ENCODE data around the gene CST2. TPM values are rescaled to one million over a fixed set of nuclear protein-coding genes. Genes with fewer than 3 reads are reported as not detected.

Gene CST2
- total RNA-seq, 4 donors from 2014 or later: not detected

DNA sequence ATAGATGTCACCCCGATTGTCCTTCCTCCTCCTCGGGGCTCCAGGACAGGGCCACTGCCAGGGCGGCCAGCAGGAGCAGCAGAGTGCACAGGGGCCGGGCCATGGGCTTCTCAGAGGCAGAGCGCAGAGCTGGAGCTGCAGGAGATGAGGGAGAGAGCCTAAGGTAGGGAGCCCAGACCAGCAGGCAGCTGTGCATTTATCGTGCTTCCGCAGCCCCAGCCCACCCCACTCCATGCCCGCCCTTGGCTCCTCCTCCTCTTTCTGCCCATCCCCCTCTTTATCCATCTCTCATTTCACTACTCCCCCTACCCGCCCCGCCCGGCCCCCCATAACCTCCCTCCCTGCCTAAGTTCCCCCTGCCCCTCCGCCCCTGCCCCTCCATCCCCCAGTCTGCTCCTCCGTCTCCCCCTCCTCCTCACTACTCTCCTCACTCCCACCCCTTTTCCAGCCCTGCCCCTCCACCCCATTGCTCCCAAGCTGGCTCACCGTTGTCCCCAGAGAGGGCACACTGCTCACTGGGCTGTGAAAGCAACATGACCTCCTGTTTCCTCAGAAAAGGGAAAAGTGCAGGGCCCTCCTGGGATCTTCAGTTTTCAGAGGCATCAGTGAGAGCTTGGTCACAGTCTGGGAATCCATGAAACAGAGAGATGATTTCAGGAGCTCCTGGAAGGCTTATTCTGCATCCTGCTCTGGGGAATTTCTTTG lies 50.3 kb downstream of the CST2 start:
- intact Hi-C loops (cut with DNase I; ENCODE audit: low total_unique reads): no loop called here
- Histone ChIP-seq H3K4me3 (no peak overlapping the region), H3K4me1 (no peaks in the 10 kb centered on the region), H3K9me3 (no peaks in the 10 kb centered on the region), H3K27me3 (no peaks in the 10 kb centered on the region), H3K27ac (no peak overlapping the region), H3K36me3 (no peaks in the 10 kb centered on the region)
- TF ChIP-seq EP300 (IDR thresholded peaks at IDR 0.05; ENCODE audit: low read depth): no peak
- TF ChIP-seq CTCF (IDR thresholded peaks at IDR 0.05): no peak
- no peak for TF ChIP-seq POLR2AphosphoS5 (IDR thresholded peaks at IDR 0.05)
- no peak for TF ChIP-seq POLR2A (IDR thresholded peaks at IDR 0.05)
- in situ Hi-C loops (cut with MboI; ENCODE audit: low pct_ligation_motif_present in 1 of 4, low pct_unique_long_range_greater_than_20kb in 1 of 4, low sequenced_read_pairs in 3 of 4): no loop called here
- 0 to 42% methylated on average over 1 to 13 of the region's 14 CpGs for WGBS, 2 donors (ENCODE audit: low coverage in 1 of 2)
- no peak for DNase-seq

DNA sequence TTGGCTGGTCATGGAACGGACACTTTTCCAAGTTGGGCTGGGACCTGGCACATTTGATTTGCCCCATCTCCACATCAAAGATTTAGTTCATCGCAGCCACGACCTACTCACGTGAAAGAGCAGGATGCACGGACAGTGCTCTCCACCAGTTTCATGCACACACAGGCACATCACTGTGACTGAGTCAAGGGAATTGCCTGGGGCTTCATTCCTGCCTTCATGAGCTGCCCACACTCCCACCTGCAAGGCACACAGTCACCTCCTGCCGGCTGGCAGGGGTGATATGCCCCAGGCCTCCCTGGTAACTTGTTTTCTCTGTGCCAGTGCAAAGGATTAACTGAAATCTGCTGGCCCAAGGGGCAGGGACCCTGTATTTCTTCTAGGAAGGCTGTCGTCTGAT lies 52.4 kb downstream of the CST2 start:
- Histone ChIP-seq H3K27me3 (no peaks in the 10 kb centered on the region), H3K27ac (no peak overlapping the region), H3K9me3 (no peaks in the 10 kb centered on the region), H3K4me1 (no peaks in the 10 kb centered on the region), H3K36me3 (no peaks in the 10 kb centered on the region), H3K4me3 (no peak overlapping the region)
- TF ChIP-seq POLR2A (IDR thresholded peaks at IDR 0.05) (no peak), EP300 (IDR thresholded peaks at IDR 0.05; ENCODE audit: low read depth) (no peak), POLR2AphosphoS5 (IDR thresholded peaks at IDR 0.05) (no peak), CTCF (IDR thresholded peaks at IDR 0.05) (no peak)
- intact Hi-C loops (cut with DNase I; ENCODE audit: low total_unique reads): no loop called here
- DNase-seq: no peak
- 81% methylated on average over 7 of the region's 7 CpGs; no CpG with 5 or more reads in 1 of the 2 donors for WGBS, 2 donors (ENCODE audit: low coverage in 1 of 2)
- in situ Hi-C loops (cut with MboI; ENCODE audit: low pct_ligation_motif_present in 1 of 4, low pct_unique_long_range_greater_than_20kb in 1 of 4, low sequenced_read_pairs in 3 of 4): no loop called here

Other genes with a start within 250 kb of the CST2 start
- gene CST9, start 220.8 kb downstream of the CST2 start, total RNA-seq: not detected
- 1,000 to 10,000 TPM in 2 of 4 donors, 100 to 1,000 TPM in 2; 607 to 1,755 (median 1,289) TPM for gene CST3, start 188.8 kb downstream of the CST2 start, total RNA-seq
- gene CST4, start 137.7 kb downstream of the CST2 start, total RNA-seq: not detected
- gene CST1, start 75.8 kb downstream of the CST2 start, total RNA-seq: not detected
- gene CST5, start 53.0 kb upstream of the CST2 start, total RNA-seq: not detected
- gene GGTLC1, start 162.1 kb upstream of the CST2 start, total RNA-seq: not detected